Measurements from ENCODE around the gene DACH1. TPM values are rescaled to one million over a fixed set of nuclear protein-coding genes. Genes with fewer than 3 reads are reported as not detected.

Gene DACH1
- total RNA-seq, 4 donors from 2014 or later = 0.08 to 2.3 (median 0.71) TPM

GRCh38 chr13:71488201-71488600 is 378.8 kb downstream of the DACH1 start:
- intact Hi-C loops (cut with DNase I) = no loop called here
- Histone ChIP-seq H3K4me3 (no peak overlapping the region), H3K4me1 (no peaks in the 10 kb centered on the region), H3K27me3 (no peaks in the 10 kb centered on the region), H3K27ac (no peak overlapping the region), H3K9me3 (no peaks in the 10 kb centered on the region), H3K36me3 (no peaks in the 10 kb centered on the region)
- WGBS, 2 donors = 39 to 54% methylated on average over 1 of the region's 1 CpG
- TF ChIP-seq POLR2A (IDR thresholded peaks at IDR 0.05) (no peak), CTCF (IDR thresholded peaks at IDR 0.05) (no peak)
- DNase-seq = no peak

DNA sequence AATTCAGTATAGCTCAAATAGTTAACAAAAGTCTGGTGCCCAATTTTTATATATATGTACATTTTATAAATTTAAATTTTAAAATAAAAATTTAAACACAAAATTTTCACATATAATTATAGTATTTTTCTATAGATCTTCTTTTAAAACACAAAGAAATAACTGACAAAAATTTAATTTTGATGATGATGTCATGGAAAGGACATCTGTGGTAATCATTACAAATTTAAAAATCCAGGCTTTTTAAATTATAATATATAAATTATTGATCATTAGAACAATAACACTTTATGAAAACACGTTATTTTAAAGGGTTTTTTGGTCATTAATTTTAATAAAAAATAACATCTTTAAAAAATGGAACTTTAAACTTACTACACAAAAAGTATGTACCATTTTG is 381.1 kb downstream of the DACH1 start:
- no peaks in the 10 kb centered on the region for H3K9me3 ChIP-seq
- TF ChIP-seq CTCF (IDR thresholded peaks at IDR 0.05) (no peak), POLR2A (IDR thresholded peaks at IDR 0.05) (no peak)
- H3K36me3 ChIP-seq = no peaks in the 10 kb centered on the region
- no peak overlapping the region for H3K4me3 ChIP-seq
- no peak overlapping the region for H3K27ac ChIP-seq
- intact Hi-C loops (cut with DNase I) = no loop called here
- no peak for DNase-seq
- WGBS, 2 donors = 57 to 58% methylated on average over 1 of the region's 1 CpG
- H3K27me3 ChIP-seq = no peaks in the 10 kb centered on the region
- H3K4me1 ChIP-seq = no peaks in the 10 kb centered on the region

GRCh38 chr13:71483733-71484132 is 383.3 kb downstream of the DACH1 start:
- DNase-seq = no peak
- no peak overlapping the region for H3K4me3 ChIP-seq
- H3K27me3 ChIP-seq = no peaks in the 10 kb centered on the region
- H3K4me1 ChIP-seq = no peaks in the 10 kb centered on the region
- TF ChIP-seq CTCF (IDR thresholded peaks at IDR 0.05) (no peak), POLR2A (IDR thresholded peaks at IDR 0.05) (no peak)
- no peak overlapping the region for H3K27ac ChIP-seq
- intact Hi-C loops (cut with DNase I) = no loop called here
- H3K9me3 ChIP-seq = no peaks in the 10 kb centered on the region
- no peaks in the 10 kb centered on the region for H3K36me3 ChIP-seq

DNA sequence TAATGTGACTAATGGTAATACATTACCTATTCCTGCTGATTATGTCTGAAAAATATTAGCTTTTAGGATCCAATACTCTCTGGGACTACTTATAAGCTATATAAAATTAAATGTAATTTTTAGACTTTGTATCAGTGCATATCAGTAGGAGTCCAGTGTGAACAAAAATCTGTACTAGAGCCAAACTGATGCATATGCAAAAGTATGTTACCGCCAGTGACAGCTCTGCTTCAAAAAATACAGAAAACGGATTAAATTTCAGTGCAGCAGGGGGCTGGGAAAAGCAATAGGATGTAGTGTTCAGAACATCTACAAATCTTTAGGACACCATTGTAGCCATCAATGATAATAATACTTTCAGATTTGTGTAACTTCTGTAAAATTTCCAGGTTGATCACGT is 385.5 kb downstream of the DACH1 start:
- no peak for DNase-seq
- H3K4me1 ChIP-seq = no peaks in the 10 kb centered on the region
- H3K36me3 ChIP-seq = no peaks in the 10 kb centered on the region
- H3K27me3 ChIP-seq = no peaks in the 10 kb centered on the region
- H3K4me3 ChIP-seq = no peak overlapping the region
- TF ChIP-seq POLR2A (IDR thresholded peaks at IDR 0.05) (no peak), CTCF (IDR thresholded peaks at IDR 0.05) (no peak)
- WGBS, 2 donors = 93 to 96% methylated on average over 3 of the region's 3 CpGs
- H3K9me3 ChIP-seq = no peaks in the 10 kb centered on the region
- no peak overlapping the region for H3K27ac ChIP-seq
- intact Hi-C loops (cut with DNase I) = no loop called here

- 50 to 59% methylated on average over 1 of the region's 1 CpG for WGBS, 2 donors
- Histone ChIP-seq H3K4me1 (no peaks in the 10 kb centered on the region), H3K36me3 (no peaks in the 10 kb centered on the region), H3K27ac (no peak overlapping the region), H3K9me3 (no peaks in the 10 kb centered on the region), H3K27me3 (no peaks in the 10 kb centered on the region), H3K4me3 (no peak overlapping the region)
- intact Hi-C loops (cut with DNase I) = no loop called here
- TF ChIP-seq CTCF (IDR thresholded peaks at IDR 0.05) = no peak
- no peak for TF ChIP-seq POLR2A (IDR thresholded peaks at IDR 0.05)
- DNase-seq = no peak
These were observed 386.0 kb downstream of the DACH1 start for GRCh38 chr13:71481046-71481445.

Measured in esophagus squamous epithelium (tissue), 5 donors.